Epithelial cell of prostate (primary cell): ENCODE data around the gene URB2.

Experiments used
- DNase-seq: peaks from one replicate; pipeline ENCODE4 v3.0.0-alpha.2; 2011; ENCODE audit warnings: low read depth, low spot score
- H3K27ac ChIP-seq: fragments of 450-650 bp; 2 replicates; pipeline ENCODE4 v1.5.1; 2017; ENCODE audit warnings: mild to moderate bottlenecking

Gene URB2

DNA sequence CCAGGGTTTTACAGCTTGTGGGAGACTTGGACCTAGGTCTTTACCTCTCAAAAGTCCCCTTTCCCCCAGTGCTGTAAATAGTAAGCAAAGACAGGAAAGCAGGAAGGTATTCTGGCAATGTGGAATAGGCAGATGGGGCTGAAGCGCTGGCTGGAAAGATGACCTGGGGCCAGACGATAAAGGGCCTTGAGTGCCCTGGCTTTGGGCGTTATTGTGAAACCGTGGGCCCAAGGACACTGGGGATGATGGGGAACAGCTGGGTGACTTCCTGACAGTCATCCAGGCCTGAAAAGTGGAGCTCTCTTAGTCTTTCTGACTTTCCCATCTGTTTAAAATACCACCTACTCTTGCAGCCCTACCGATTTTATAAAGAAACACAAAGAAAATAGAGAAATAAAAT lies 16.3 kb downstream of the URB2 start:
- no peak for DNase-seq
- no peak overlapping the region for H3K27ac ChIP-seq

DNA sequence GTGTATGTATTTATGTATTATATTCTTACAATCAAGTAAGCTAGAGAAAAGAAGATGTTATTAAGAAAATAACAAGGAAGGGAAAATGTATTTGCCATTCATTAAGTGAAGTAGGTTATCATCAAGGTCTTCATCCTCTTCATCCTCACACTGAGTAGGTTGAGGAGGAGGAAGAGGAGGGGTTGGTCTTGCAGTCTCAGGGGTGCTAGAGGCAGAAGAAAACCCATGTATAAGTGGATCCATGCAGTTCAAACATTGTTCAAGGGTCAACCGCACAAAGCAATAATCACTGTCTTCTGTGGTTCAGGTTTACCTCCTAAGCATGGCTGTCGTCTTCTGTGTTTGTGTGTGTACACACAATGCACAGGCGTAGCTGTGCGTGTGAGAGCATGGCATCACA lies 16.9 kb downstream of the URB2 start:
- no peak for DNase-seq
- H3K27ac ChIP-seq: no peak overlapping the region

DNA sequence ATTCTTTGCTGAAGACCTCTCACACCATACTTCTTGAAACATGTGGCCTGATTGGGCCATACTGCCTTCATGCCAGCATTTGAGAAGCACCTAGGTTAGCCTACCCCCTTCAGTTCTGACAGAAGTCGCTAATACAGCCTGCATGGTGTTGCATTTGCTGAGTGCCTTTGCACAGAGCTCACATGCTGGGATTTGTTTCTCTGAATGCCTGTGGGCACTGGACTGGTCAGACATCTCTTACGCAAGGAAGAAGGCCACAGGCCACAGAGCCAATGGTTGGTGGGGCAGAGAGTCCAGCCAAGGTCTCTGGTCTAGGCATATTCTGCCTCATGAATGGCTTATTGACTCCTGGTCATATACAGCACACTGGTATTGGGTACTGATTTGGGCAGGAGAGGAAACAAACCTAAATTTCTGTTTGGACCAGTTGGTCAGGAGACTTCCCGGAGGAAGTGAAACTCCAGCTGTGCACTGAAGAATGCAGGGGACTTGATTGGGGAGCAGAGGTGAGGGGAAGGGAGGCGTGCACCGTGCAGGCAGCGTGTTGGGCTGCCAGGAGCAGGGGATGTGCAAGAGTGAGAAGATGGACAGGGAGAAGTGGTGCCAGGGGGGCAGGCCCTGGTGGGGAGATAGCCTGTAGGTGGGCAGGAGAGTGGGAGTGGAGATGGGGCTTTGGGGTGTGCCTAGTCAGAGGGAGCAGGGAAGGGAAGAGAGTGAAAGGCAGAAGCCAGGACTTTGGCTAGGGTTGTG lies 18.1 kb downstream of the URB2 start:
- no peak for DNase-seq
- no peak overlapping the region for H3K27ac ChIP-seq

DNA sequence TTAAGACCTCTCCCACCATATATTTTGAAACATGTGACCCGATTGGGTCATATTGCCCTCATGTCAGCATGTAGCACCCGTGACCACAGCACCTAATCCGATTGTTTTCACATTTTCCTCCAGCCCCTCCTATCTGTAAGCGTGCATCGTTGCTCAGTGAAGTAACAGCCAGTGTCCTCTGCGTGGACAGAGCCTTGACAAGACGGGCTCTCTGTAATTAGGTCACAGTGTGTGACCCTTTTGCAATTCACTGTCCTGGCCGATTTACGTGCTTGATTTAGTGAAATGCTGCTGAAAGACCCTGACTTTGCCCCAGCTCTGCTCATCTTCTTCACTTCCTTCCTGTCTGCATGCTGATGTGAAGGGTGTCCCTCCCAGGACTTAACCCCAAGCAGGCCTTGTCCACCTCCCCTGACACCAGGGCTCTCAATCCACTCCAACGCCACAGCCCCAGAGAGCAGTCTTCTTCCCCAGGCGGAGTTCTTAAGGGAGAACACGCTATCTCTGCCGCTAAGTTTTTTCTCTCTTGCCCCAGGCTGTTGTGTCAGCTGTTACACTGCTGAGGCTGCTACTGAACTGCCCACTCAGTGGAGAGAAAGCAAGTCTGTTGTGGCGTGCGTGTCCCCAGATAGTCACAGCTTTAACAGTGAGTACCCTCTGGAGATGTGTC lies 19.4 kb downstream of the URB2 start:
- no peak for DNase-seq

DNA sequence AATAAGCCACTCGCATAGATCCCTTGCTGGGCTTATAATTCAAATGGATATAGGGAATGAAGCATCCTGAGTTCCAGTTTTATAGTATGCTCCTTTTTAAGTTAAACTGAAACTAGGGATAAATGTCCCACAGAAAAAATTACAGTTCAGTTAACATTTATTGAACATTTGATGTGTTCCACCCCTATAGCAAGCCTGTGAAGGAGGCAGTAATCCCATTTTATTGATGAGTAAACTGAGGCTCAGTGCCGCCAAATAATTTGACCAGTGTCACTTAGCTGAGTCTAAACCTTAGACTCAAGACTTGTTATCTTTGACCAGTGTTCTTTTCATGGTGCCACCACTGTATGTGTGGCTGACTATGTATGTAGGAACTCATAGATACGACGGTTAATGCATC lies 22.4 kb downstream of the URB2 start:
- no peak overlapping the region for H3K27ac ChIP-seq
- DNase-seq: no peak

More for the DNA sequence above, 19.4 kb downstream of the URB2 start:
- H3K27ac ChIP-seq: no peak overlapping the region

DNA sequence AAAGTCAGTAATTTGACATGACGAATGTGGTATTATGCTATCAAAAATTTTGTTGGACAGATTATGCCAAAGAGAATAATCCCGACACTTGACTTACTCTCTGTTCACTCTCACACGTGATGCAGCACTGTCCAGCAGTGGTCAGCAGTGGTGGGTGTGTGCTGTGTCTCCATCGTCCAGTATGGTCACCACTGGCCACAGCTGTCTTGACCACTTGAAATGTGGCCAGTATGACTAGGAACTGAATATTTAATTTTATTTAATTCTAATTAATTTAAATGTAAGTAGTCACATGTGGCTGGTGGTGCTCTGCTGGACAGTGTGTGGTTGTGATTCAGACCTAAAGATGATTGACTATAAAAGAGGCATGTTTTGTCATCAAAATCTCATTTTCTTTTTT lies 24.0 kb downstream of the URB2 start:
- H3K27ac ChIP-seq: no peak overlapping the region
- no peak for DNase-seq

DNA sequence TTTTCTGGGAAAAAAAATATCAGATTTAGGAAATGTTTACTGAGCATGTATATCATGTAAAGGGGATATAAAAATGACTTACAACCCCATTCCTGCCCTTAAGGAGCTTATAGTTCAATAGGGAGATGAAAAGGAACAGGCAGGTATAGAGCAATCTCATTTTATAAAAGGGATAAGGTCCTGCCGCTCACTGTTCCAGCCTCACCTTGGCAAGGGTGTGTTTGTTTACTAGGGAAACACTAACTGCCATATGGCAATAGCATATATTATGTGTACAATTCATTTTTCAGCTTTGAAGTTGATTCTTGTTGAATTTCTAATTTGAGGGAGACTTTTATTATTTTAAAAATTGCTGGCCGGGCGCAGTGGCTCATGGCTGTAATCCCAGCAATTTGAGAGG lies 25.5 kb downstream of the URB2 start:
- H3K27ac ChIP-seq: no peak overlapping the region
- no peak for DNase-seq

DNA sequence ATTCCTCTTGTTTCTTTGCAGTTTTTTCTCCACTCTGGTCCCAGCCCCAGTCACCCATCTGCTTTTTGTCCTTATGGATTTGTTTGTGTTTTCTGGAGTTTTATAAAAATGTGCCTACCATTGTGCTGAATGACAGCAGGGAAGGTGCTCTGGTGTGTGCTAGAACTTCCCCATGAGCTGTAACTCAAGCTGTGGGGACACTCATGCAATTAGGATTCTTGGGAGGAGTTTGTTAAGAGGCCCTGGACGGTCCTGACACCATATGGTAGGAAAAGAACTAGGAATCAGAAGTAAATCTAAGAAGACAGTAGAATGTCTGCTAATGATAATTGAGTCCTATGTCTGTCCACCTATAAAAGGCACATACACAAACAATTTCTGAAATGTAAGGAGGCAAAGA lies 27.4 kb downstream of the URB2 start:
- H3K27ac ChIP-seq: no peak overlapping the region

DNA sequence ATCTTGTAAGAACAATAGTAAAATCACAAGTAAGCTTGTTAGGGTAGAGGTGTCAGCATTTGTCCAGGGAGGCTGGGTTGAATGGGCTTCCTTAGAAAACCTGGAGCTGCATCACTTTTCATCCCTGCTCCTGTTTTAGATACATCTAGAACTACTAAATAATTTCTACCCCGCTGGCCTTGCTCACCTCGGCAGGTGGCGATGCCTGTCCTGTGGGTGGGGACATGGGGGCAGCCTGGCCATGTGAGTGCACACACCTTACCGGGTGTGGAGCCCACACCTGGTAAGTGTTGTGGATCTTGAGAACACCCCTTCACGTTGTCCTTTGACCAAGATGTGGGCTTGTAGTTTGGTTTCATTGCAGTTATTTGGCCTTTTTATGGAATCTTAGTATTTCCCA lies 29.7 kb downstream of the URB2 start:
- DNase-seq: no peak
- no peak overlapping the region for H3K27ac ChIP-seq

More for the DNA sequence above, 27.4 kb downstream of the URB2 start:
- no peak for DNase-seq

DNA sequence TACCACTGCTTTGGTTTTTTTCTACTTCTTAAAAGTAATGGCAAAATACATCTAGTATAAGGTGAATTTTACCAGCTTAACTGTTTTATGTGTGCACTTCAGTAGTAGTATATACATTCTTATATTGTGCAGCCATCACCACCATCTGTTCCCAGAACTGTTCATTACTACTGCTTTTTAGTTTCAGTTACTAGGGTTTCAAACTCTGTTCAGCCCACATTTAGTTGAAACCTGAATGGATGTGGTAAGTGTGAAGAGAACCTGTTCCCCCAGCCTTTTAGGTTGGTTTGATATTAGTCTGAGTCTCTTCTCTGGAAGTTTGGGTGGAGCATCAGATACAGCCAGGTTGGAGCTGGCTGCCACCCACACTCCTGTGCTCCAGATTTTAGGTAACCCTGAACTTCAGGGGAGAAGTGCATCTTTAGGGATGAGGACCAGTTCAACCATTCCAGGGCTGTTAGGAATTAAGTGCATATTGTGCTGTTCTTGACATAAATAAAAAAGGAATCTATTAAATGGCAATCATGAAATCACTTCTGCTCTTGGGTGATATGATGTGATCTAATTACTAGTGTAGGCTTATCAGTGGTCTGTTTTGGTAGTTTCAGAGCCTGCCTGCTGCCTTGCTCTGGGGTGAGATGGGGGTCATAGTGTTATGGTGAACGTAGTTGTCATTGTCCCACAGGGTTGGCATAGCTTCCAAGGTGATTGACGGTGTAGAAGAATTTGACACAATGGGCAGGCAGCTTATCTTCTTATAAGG lies 32.1 kb downstream of the URB2 start:
- no peak overlapping the region for H3K27ac ChIP-seq
- no peak for DNase-seq

DNA sequence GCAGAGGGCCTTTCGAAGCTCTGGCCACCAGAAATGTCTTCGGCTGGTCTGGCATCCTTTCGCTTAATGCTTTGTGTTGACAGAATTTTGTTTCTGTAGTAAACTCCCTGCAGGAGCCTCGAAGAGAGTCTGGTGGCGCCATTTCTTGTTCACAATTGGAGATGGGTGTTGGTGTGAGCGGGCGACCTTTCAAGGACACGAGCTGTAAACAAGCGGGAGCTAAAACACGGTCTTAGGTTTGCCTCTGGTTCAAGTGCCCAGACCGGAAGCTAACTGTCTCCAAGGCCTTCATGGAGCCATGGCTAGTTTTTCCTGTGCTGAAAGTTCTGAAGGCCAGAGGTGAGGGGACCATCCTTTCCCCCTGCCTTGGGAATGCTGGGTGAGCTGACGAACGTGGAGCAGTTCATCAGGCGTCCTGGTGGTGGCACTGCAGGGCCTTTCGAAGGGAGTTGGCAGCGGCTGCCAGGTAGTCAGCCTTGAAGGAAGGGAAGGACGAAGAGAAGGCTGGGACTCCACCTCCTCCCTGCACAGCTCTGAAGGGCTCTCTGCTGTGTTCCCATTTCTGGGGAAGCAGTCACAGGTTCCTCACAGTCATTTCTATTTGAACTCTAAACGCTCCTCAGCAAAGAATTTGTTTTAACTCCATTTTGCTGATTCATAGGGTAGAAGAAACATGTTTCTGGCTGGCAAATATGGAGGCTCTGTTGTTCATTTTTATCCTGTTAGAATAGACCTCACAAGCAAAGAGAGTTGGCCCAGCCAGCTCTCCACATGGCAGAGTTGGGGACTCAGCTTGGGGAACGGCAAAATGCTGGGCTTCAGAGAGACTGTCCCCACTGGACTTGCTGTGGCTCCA lies 35.2 kb downstream of the URB2 start:
- no peak overlapping the region for H3K27ac ChIP-seq
- no peak for DNase-seq

DNA sequence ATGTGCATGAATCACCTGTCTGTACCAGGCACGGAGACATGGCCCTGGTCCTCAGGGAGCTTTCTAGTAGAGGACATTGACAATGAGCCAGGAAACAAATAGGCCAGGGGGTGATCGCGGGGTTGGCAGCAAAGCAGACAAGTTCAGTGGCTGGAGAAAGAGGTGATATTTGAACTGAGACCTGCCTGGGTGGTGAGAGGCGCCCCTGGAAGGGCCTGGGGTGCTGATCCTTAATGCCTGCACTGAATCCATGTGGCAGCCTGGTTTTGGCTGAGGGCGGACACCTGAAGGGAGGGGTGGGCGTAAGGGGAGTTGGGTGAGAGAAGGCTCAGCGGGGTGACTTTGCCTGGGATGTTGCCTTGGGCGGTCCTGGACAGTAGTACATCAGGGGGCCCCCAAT lies 35.9 kb downstream of the URB2 start:
- DNase-seq: no peak
- H3K27ac ChIP-seq: no peak overlapping the region

DNA sequence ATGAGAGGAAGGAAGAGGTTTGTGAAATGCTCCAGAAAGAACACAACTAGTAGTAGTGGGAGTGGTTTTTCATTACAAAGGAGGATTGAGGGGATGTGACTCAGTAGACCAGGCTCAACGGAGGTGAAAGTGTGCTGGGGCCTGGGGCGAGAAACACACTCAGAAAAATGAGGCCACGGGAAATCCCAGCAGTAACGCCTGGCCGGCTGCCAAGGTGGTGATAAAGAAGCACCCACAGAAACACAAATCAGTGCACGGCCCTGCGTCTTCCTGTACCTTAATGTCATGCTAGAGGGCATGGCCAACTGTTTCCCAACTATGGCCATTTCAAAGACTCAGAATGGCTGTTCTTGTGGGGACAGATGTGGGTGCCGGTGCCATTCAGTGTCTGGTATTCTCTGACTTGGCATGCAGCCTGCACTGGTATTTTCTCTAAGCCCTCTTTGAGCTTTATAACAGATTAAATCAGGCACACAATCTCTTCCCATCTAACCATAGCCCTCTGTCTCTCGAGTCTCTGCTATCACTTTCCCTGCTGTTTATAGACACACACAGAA lies 38.2 kb downstream of the URB2 start:
- peak; percentile 37 for DNase-seq
- no peak overlapping the region for H3K27ac ChIP-seq

DNA sequence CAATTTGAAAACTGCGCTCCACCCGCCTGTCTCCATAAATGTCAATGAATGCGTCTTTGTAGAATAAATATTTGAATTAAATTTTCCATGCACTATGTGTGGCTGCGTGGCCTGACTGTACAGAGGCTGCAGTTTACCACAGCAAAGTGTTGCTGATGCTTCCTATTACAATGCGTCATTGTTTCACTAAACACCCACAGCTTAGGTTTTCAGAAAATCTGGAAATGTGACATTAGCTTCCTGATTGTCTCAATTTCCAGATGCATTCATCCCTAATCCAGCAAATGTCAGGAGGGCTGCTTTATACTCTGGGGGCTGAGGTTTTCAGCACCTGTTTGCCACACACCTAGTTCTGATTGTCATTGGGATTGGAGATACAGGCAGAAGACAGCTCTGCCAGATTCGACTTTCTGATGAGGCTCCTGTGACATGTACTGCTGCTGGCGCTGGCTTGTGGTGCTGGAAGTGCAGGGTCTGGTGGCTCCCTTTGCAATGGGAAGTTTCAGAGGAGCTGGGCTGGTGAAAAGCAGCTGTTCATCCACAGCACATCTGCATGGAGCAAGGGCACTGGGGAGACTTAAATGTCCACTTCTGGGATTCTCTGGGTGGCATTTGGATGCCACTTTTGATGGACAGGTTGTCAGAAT lies 40.0 kb downstream of the URB2 start:
- no peak overlapping the region for H3K27ac ChIP-seq
- DNase-seq: no peak

DNA sequence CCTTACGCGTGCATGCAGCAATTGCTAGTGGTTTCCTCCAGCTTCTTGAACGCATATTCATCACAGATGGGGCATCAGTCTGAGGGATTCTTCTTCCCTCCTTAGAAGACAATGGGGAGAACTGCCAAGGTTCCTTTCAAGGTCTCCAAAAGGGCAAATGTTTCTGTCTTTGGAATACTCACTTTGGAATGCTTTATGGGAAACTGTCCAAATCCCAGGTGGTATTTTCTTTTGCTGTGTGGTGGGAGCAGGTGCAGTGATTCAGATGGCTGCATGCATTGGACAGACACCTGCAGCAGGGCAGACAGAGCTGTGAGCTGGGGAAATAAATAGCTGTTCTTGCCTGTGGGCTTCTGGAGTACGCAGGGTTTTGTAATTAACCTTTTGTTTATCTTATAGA lies 40.5 kb downstream of the URB2 start:
- no peak overlapping the region for H3K27ac ChIP-seq
- DNase-seq: no peak

DNA sequence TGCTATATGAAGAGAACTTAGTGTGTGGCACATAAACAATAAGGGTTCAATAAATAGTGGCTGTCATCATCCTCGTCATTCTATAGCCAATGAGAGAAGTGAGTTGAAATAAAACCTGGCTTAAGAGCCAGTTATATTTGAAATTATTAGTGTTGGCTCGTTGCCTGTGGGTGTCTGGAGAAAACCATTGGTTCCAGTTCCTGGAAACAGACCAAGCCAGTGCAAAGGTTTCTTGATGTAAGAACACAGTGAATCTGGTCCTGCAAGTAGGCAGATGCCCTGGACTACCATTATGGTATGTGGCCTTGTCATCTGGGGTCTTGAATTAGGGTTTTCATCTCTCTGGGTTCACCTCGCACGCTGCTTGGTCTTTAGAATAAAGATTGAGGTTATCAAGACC lies 43.3 kb downstream of the URB2 start:
- no peak for DNase-seq
- H3K27ac ChIP-seq: no peak overlapping the region

DNA sequence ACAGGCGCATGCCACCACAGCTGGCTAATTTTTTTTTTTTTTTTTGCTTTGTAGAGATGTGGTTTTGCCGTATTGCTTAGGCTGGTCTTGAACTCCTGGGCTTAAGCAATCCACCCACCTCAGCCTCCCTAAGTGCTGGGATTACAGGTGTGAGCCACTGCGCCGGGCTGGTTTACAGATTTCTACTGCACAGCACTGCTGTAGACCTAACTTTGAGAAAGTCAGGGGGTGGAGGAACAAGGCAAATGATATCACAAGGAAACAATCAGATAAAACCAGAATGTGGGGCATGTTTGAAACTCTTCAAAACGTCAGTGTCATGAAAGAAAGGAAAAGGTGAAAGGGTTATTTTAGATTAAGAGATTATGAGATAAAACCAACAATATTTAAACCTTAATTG lies 45.3 kb downstream of the URB2 start:
- no peak overlapping the region for H3K27ac ChIP-seq
- DNase-seq: no peak

DNA sequence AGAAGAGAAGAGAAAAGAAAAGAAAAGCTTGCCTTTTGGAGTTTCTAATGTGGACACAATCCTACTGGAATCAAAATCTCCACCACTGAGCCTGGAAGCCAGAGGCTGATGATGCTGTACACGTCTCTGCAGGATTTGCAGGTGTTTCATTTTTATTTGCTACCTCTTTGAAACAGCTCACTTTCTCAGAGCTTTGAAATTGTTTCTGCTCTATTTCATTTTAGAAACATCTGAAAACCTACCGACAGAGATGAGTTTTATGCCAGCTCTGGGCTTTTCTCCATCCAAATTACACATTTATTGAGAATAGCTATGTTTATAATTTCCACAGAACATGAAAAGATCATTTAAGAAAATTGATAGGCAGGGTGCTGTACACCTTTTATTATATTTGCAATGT lies 46.2 kb downstream of the URB2 start:
- DNase-seq: no peak
- no peak overlapping the region for H3K27ac ChIP-seq

DNA sequence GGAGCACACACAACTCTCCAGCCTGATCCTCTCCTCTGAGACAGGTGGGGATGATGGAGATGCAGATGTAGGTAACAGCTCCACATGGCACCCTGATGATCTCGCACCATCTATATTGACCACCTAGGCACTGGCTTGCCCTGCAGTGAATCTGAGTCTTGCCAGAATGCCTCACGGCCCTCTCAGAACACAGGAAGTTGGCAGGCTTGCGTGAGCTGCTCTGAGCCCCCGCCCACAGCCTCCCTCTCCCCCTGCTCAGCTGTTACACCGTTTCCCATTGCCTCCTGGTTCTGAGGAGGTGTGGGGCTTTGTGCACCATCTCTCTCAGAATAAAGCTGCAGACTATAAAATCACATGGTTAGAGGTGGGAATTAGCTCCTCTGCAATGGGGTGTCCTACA lies 48.0 kb downstream of the URB2 start:
- no peak for DNase-seq
- H3K27ac ChIP-seq: no peak overlapping the region

DNA sequence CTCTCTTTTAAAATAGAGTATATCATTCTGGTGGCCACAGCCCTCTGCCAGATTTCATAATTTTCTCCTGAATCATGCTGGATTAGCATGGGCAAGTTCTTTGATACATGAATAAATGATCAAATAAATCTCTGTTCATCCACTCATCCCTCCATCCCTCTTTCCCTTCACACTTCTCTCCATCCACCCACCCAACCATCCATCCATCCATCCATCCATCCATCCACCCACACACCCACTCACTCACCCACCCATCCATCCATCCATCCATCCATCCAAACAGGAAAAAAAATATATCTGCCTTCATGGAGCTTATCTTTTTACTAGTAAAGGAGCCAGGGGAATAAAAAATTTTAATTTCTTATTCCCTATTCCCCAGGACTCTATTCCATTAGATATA lies 49.3 kb downstream of the URB2 start:
- no peak overlapping the region for H3K27ac ChIP-seq
- DNase-seq: no peak
